ENCODE results near the gene OVAAL. TPM values are rescaled to one million over a fixed set of nuclear protein-coding genes. Genes with fewer than 3 reads are reported as not detected.

OVAAL gene
- total and polyA plus RNA-seq, 2 experiments from 2014 or later = not detected

- H3K79me2 ChIP-seq (ENCODE audit: insufficient read depth) = no peaks in the 10 kb centered on the region
- no peak overlapping the region for H3K4me3 ChIP-seq
- H3K27me3 ChIP-seq (replicated peaks; ENCODE audit: insufficient read depth) = no peaks in the 10 kb centered on the region
- H3K27ac ChIP-seq = peak overlapping the region; percentile 30; the same call in 1 of the 2 replicates
- in situ Hi-C loops (cut with MboI) = no loop called here
- no peaks in the 10 kb centered on the region for H4K20me1 ChIP-seq (ENCODE audit: insufficient read depth)
- peak overlapping the region; percentile 40 for H3K4me2 ChIP-seq (ENCODE audit: unreplicated experiment)
- 50 to 51% methylated on average over 14 of the region's 14 CpGs for WGBS, 2 experiments (ENCODE audit: low coverage in 1 of 2, low lambda C conversion rate in 2 of 2, missing lambda C conversion rate in 2 of 2)
- peaks cover 34% of the 10 kb centered on the region for H3F3A ChIP-seq (ENCODE audit: insufficient read depth)
- no peaks in the 10 kb centered on the region for H3K36me3 ChIP-seq (ENCODE audit: low read depth)
- no peaks in the 10 kb centered on the region for H3K9me3 ChIP-seq (ENCODE audit: low read depth)
- peaks cover 35% of the 10 kb centered on the region for H3K4me1 ChIP-seq (ENCODE audit: insufficient read depth)
- no peak overlapping the region for H3K9ac ChIP-seq
- peak; percentile 84 for DNase-seq
- H3K9me2 ChIP-seq (ENCODE audit: insufficient read depth) = no peaks in the 10 kb centered on the region
- TF ChIP-seq EZH2phosphoT487 (IDR thresholded peaks at IDR 0.05; ENCODE audit: insufficient read depth, low read depth) (no peak), EZH2 (IDR thresholded peaks at IDR 0.05; ENCODE audit: insufficient read depth, poor library complexity, severe bottlenecking) (no peak)
- no peak overlapping the region for H2AFZ ChIP-seq
These were observed 17.8 kb upstream of the OVAAL start for GRCh38 chr1:180540697-180541594.

DNA sequence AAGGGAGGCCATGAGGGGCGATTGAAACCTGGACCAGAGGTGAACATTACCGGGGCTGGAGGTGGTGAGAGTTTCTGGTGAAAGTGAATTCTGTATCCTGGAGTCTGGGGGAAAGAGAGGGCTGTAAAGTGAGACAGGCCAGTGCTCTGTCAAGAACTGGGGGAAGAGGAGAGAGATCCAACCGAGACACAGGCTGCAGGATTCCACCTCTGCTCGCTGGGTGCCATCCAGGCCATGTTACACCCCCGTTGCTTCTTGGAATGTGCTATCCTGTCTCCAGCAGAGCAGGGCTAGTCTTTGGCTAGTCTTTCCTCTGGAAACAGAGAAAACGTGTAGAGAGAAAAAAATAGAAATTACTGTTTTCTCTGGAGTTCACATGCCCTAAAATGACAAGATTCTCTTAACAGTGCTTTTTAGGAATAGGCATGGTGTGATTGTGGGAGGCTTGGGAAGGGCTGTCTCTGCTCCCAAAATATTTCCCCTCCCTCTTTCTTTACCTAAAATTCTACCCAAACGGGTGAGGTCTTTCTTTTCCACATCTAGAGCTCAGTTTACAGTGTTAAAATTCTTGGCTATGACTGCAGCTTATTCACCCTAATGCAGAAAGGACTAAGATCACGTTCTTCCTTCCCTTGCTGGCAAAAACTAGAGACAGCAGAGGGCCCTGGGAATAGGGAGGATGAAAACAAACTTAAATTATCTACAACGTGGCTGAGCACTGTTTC is 16.5 kb upstream of the OVAAL start:
- peak overlapping the region; percentile 59 for H3K27ac ChIP-seq
- no peaks in the 10 kb centered on the region for H3K9me3 ChIP-seq (ENCODE audit: low read depth)
- H3F3A ChIP-seq (ENCODE audit: insufficient read depth) = peaks cover 34% of the 10 kb centered on the region
- H3K4me3 ChIP-seq = no peak overlapping the region
- no peaks in the 10 kb centered on the region for H3K9me2 ChIP-seq (ENCODE audit: insufficient read depth)
- peaks cover 35% of the 10 kb centered on the region for H3K4me1 ChIP-seq (ENCODE audit: insufficient read depth)
- no peaks in the 10 kb centered on the region for H4K20me1 ChIP-seq (ENCODE audit: insufficient read depth)
- H3K36me3 ChIP-seq (ENCODE audit: low read depth) = no peaks in the 10 kb centered on the region
- H3K79me2 ChIP-seq (ENCODE audit: insufficient read depth) = no peaks in the 10 kb centered on the region
- peak overlapping the region; percentile 27 for H3K4me2 ChIP-seq (ENCODE audit: unreplicated experiment)
- no peak for TF ChIP-seq EZH2phosphoT487 (IDR thresholded peaks at IDR 0.05; ENCODE audit: insufficient read depth, low read depth)
- TF ChIP-seq EZH2 (IDR thresholded peaks at IDR 0.05; ENCODE audit: insufficient read depth, poor library complexity, severe bottlenecking) = no peak
- 35 to 36% methylated on average over 9 of the region's 9 CpGs for WGBS, 2 experiments (ENCODE audit: low coverage in 1 of 2, low lambda C conversion rate in 2 of 2, missing lambda C conversion rate in 2 of 2)
- no peaks in the 10 kb centered on the region for H3K27me3 ChIP-seq (replicated peaks; ENCODE audit: insufficient read depth)
- DNase-seq = peak; percentile 50
- peak overlapping the region; percentile 35 for H3K9ac ChIP-seq
- peak overlapping the region; percentile 79 for H2AFZ ChIP-seq
- in situ Hi-C loops (cut with MboI) = no loop called here

- Histone ChIP-seq H3F3A (ENCODE audit: insufficient read depth) (peaks cover 34% of the 10 kb centered on the region), H4K20me1 (ENCODE audit: insufficient read depth) (no peaks in the 10 kb centered on the region), H3K27ac (peak overlapping the region; percentile 59), H3K9ac (peak overlapping the region; percentile 35), H3K9me3 (ENCODE audit: low read depth) (no peaks in the 10 kb centered on the region), H3K36me3 (ENCODE audit: low read depth) (no peaks in the 10 kb centered on the region), H2AFZ (peak overlapping the region; percentile 79), H3K79me2 (ENCODE audit: insufficient read depth) (no peaks in the 10 kb centered on the region), H3K27me3 (replicated peaks; ENCODE audit: insufficient read depth) (no peaks in the 10 kb centered on the region), H3K4me2 (ENCODE audit: unreplicated experiment) (peak overlapping the region; percentile 27), H3K9me2 (ENCODE audit: insufficient read depth) (no peaks in the 10 kb centered on the region), H3K4me1 (ENCODE audit: insufficient read depth) (peaks cover 35% of the 10 kb centered on the region), H3K4me3 (no peak overlapping the region)
- TF ChIP-seq EZH2 (IDR thresholded peaks at IDR 0.05; ENCODE audit: insufficient read depth, poor library complexity, severe bottlenecking) = no peak
- TF ChIP-seq EZH2phosphoT487 (IDR thresholded peaks at IDR 0.05; ENCODE audit: insufficient read depth, low read depth) = no peak
- in situ Hi-C loops (cut with MboI) = no loop called here
- peak; percentile 55 for DNase-seq
- 30 to 31% methylated on average over 2 of the region's 2 CpGs for WGBS, 2 experiments (ENCODE audit: low coverage in 1 of 2, low lambda C conversion rate in 2 of 2, missing lambda C conversion rate in 2 of 2)
These were observed 16.0 kb upstream of the OVAAL start for GRCh38 chr1:180542838-180543145.

DNA sequence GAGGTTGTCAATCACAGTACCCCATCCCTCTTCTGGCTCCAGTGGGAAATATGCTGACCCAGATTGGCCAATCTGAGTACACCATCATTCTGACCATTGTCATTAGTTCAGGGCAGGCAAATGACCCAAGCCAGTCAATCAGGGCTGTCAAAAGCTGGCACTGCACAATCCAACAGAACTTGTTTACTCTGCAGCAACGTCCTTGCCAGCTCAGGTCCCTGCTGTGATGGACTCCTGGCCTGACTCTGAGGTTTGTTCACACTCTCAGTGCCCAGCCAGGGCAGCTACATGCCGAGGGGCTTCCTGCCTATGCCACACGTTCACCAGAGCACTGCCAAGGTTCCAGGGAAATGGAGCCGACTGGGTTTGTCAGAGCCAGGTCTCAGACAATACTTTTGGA is 14.7 kb upstream of the OVAAL start:
- DNase-seq = no peak
- no peaks in the 10 kb centered on the region for H3K36me3 ChIP-seq (ENCODE audit: low read depth)
- in situ Hi-C loops (cut with MboI) = no loop called here

More for the DNA sequence above, 14.7 kb upstream of the OVAAL start:
- Histone ChIP-seq H3K9me3 (ENCODE audit: low read depth) (no peaks in the 10 kb centered on the region), H3K4me3 (no peak overlapping the region), H3K9me2 (ENCODE audit: insufficient read depth) (no peaks in the 10 kb centered on the region), H3K4me1 (ENCODE audit: insufficient read depth) (peaks cover 35% of the 10 kb centered on the region), H4K20me1 (ENCODE audit: insufficient read depth) (no peaks in the 10 kb centered on the region), H3K27ac (no peak overlapping the region), H2AFZ (no peak overlapping the region), H3K9ac (no peak overlapping the region), H3F3A (ENCODE audit: insufficient read depth) (peaks cover 34% of the 10 kb centered on the region), H3K4me2 (ENCODE audit: unreplicated experiment) (no peak overlapping the region), H3K27me3 (replicated peaks; ENCODE audit: insufficient read depth) (no peaks in the 10 kb centered on the region), H3K79me2 (ENCODE audit: insufficient read depth) (no peaks in the 10 kb centered on the region)
- 54 to 62% methylated on average over 4 of the region's 4 CpGs for WGBS, 2 experiments (ENCODE audit: low coverage in 1 of 2, low lambda C conversion rate in 2 of 2, missing lambda C conversion rate in 2 of 2)
- TF ChIP-seq EZH2phosphoT487 (IDR thresholded peaks at IDR 0.05; ENCODE audit: insufficient read depth, low read depth) (no peak), EZH2 (IDR thresholded peaks at IDR 0.05; ENCODE audit: insufficient read depth, poor library complexity, severe bottlenecking) (no peak)
